A204.1 (cell line): ENCODE results near the gene COL5A1.
"Not testable (repeated sequence)": the region's sequence is repeated elsewhere in the genome, so short reads cannot be mapped to it uniquely, and the experiment has no call there.

ENCODE experiments used
- FAIRE-seq: peaks from 2 replicates; lab custom pipeline; 2012; peaks lifted over from hg19 to GRCh38; lab: Jason Lieb, UNC

Gene COL5A1

DNA sequence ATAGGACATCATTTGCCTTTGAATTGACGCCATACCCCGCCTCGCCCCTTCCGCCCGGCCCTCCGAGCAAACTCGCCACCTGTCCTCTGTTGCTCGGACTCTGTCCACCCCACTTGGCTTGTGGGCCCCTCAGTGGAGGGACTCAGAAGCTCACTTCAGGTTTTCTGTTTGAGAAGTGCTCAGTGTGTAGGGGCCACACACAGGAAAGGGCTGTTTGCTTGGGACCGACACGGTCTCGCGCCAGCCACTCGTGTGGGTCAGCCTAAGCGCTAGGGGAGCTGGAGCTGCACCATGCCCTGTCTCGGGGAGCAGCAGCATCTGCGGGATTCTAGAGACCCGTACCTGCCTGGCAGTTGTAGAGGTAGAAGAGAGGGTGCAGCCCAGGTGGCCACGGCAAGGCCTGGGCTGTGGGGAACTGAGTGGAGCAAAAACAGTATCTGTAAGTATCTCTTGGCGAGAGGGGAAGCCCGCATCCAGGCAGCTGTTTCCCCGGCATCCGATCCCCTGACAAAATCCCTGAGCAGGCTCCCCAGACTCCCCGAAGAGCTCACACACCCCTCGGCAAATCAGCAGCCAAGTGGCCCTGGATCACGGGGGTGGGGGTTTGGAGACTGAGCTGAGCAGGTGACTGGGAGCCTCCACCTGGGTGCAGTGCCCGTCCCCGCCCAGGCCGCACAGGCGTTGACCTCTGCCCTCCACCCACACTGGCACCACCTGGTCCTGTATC, 52.2 kb downstream of the COL5A1 start:
- FAIRE-seq, result no peak

GRCh38 chr9:134694368-134694665, 52.7 kb downstream of the COL5A1 start:
- FAIRE-seq, result no peak

DNA sequence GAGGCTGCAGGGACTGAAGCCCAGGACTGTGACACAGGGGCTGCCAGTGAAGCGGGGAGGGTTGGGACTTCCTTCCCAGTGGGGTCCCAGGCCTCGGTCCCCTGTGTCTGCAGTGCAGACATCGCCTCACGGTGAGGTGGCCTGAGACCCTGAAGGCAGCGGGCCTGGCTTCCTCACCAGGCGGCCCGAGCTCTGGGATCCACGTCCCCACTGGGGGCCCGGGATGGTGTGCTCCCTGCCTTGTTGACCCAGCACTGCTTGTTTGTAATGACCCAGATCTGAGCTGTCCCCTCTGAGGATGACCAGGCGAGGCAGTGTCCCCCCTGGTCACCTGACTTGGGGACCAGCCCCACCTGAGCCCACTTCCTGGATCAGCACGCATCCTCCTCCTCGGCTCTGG, 53.1 kb downstream of the COL5A1 start:
- no peak for FAIRE-seq

DNA sequence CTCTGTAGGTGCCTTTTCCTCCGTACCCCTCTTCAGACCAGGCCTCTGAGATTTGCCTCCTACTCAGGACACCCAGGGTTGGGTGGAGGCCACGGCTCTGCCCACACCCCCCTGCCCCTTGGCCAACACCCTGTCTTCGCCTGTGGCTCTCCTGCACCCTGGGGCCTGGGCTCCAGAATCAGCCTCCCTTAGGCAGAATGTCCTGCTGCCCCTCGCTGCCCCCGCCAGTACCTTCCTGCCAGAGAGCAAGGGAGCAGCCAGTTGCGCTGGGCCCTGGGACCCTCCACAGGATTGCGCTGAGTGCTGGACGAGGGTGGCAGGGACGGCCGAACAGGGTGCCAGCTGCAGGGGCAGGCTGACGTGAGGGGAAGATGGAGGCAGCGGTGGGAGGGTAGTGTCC, 53.5 kb downstream of the COL5A1 start:
- no peak for FAIRE-seq

GRCh38 chr9:134696433-134696832, 54.8 kb downstream of the COL5A1 start:
- no peak for FAIRE-seq

DNA sequence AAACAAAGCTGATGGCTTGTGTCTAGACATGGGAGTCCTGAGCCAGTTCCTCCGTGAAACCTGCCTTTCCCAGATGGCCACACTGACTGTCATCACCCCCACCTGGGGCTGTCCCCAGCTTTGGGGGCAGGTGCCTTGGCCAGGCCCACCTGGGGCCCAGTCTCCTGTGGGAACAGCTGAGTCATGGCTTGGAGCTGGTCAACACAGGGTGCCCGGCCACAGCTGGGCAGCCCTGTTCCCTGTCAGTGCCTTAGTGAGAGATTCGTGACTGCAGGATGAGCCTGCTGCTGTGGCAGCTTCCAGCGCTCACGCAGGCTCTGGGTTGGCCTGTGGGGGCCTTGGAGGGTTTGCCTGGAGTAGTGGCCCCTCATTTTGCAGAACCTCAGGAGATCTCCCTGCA, 56.5 kb downstream of the COL5A1 start:
- FAIRE-seq, result no peak

DNA sequence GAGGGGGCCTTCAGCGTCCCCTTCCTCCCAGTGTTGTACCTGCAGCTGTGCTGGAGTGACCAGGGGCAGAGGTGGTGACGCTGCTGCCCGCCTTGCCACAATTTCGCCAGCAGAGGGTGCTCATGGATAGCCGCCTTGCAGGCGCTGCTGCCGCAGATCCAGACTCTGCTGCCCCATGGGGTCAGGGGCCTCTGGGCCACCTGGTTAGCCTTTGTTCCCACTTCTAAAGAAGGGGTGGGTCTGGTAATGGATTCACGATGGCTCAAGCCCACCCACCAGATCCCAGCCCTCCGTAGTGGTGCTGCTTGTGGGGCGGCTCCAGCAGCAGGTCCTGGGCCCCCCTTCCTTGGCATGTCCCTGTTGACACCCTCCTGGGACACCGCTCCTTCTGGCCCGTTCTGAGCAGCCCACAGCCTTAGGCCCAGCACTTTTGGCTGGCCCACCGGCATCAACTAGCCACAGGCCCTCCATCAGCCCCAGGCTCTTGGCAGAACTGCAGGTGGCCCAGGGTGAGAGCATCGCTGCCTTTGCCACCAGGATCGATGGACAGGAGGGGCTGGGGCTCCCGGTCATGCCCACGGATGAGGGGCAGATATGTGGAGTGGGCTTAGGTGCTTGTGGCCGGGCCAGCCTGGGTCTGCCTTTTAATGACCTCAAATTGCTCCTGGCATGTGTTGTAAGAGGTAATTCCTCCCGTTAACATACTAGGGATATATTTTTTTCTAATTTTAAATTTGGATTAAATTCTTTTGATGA, 57.2 kb downstream of the COL5A1 start:
- no peak for FAIRE-seq

DNA sequence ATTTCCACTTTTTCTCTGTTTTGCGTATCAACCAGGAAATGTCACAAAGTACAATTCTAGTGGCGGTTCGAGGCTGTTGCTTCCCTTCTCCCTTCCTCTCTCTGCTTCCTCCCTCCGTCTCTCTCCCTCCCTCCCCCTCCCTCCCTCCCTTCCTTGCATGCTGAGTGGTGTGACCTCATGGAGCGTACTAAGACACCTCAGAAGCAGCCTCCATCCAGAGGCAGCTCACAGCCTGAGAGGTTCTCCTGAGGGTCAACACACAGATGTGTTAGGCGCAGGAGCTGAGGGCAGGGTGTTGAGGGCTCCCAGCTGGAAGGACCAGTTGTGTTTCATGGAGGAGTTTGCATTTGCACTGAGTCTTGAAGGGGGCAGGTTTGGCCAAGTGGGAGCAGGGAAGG, 57.7 kb downstream of the COL5A1 start:
- FAIRE-seq, result no peak

DNA sequence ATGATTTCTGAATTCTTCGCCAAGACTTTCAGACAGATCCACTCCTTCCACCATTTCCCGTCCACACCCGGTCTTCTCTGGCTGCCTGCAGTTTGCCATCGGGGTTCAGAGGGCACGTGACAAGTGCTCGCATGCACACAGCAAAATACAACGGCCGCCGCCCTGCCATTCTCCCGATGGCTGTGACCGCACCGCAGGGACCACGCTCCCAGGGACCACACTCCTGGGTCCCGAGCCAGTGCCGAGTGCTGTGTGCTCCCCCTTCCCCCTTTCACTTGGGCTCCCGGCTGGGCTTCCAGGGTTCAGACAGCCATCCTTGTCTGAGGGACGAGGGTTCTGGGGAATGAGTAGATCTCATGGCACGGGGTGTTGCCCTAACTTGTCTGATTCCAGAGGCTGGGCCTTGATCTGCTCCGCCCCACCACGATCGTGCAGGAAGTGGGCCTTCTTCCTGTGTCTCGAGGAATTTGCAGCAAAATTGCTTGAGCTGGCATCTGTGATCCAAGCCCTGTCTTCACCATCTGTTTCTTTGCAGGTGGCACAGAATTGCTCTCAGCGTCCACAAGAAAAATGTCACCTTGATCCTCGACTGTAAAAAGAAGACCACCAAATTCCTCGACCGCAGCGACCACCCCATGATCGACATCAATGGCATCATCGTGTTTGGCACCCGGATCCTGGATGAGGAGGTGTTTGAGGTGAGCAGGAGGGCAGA, 59.2 kb downstream of the COL5A1 start:
- FAIRE-seq, result no peak

DNA sequence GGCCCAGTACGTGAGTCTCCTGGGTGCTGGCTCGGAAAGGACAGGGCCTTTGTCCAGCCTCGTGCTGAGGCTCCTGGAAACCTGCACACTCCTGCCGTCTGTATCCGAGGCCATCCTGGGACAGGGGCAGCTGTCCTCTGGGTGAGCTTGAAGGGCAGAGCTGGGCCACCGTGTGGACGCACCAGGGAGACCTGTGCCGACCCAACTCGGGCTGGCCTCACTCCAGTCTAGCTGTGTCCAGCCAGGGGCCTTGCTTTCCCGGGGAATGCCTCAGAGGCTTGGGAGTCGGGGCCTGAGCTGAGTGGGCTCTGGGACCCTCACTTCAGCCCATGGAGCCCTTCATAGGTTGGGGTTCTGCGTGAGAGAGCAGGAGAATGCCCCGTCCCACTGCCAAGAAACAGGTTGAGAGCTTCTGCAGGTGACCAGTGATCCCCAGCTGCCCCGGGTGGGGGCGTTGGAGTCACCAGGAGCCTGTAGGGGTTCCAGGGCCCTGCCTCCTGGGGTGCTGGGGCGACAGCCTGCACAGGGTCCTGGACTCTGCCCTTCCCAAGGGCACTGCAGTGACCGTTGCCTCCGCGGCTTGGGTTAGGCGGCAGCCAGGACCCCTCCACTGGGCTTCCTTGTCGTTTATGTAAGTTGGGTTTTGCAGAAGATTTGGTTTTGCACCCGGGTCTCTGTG, 60.1 kb downstream of the COL5A1 start:
- no peak for FAIRE-seq

DNA sequence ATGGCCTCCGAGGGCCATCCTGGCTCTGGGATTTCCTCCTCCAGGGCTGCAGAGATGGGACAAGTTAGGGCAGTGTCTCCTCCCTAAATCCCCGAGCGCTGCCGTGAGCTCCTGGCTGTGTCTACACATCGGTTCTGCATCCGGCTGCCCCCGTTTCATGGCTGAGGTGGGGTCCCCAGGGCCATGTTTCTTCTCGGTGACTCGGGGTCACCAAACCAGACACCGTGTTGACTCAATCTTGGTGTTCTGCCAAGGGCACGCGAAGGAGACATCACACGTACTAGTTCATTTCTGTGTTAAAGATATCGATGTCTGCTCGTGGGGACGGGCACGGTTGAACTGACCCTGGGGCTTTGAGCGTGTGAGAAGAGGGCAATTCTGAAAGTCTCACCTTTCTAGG, 60.7 kb downstream of the COL5A1 start:
- FAIRE-seq, result no peak

DNA sequence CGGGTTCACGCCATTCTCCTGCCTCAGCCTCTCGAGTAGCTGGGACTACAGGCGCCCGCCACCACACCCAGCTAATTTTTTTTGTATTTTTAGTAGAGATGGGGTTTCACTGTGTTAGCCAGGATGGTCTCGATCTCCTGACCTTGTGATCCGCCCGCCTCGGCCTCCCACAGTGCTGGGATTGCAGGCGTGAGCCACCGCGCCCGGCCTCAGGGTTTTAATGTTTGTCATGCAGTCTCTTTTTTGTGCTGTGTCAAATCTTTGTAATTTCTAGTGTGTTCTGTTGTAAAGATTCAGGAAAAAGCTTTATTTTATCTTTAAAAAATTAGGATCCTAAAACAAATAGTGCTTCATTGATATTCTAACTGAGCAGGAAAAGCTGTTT, 62.1 kb downstream of the COL5A1 start:
- not testable (repeated sequence) for FAIRE-seq

GRCh38 chr9:134704498-134704897, 62.9 kb downstream of the COL5A1 start:
- FAIRE-seq, result no peak

GRCh38 chr9:134705786-134706185, 64.2 kb downstream of the COL5A1 start:
- no peak for FAIRE-seq

- FAIRE-seq, result no peak
Observed at GRCh38 chr9:134706522-134706921, 64.9 kb downstream of the COL5A1 start.

GRCh38 chr9:134707031-134707680, 65.6 kb downstream of the COL5A1 start:
- no peak for FAIRE-seq

DNA sequence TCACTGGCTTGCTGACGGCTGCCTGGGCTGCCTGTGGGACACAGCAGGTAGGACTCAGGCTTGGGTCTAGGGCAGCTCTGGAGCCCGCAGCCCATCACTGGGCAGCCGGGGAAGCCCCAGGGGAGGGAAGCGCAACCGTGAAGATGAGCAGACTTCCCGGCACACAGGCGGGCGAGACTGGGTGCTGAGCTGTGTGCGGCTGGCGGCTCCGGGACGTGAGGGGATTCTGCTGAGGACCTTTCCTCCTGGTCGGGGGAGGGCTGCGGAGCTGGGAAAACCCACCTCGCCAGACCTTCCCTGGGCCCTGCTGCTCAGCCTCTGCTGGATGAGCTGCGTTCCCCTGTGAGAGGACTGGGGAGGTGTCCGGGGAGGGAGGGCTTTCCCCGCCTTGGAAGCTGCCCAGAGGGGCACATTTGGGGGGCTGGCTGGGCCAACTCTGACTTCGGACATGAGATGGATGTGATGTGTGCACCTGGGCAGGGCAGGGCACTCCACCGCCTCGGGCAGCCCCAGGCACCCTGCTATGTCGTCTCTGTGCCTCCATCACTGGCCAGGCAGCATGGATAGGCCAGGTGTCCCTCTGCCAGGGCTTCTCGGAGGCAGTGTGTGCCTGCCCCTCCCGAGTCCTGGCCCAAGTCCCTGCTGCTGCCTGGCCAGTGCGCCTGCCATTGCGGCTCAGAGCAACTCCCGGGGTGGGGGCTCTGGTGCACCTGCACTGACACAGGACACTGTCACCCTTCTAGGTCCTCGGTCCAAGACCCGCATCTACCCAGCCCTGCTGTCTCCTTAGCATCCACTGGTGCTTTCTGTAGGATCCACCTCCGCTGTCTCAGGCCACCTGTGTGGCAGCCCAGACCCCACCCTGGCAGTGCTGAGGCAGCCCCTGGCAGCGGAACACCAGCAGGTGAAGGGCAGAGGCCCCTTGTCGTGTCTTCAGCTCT, 66.4 kb downstream of the COL5A1 start:
- FAIRE-seq, result no peak

DNA sequence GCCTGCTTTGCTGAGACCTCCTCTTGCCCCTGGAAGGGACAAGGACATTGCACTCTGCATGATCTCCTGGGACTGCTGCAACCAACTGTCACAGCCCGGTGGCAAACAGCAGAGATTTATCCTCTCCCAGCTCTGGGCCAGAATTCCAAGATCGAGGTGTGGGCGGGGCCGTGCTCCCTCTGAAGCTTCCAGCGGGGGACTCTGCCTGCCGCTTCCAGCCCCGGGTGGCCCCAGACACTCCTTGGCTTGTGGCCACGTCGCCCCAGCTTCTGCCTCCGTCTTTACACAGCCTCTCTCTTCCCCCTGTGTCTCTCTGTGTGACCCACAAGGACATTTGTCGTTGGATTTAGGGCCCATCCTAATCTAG, 67.1 kb downstream of the COL5A1 start:
- no peak for FAIRE-seq

GRCh38 chr9:134709512-134710270, 68.1 kb downstream of the COL5A1 start:
- no peak for FAIRE-seq

DNA sequence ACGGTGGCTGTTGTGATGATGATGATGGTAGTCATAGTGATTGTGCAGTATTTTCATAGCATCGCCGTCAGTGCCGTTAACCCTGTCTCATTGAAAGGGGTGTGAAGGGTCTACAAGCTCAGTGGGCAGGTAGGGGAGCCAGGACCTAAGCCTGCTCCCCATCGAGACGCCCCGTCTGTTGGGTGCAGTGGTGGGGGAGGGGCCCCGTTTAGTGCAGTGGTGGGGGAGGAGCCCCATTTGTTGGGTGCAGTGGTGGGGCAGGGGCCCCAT, 68.6 kb downstream of the COL5A1 start:
- no peak for FAIRE-seq

GRCh38 chr9:134710901-134711300, 69.3 kb downstream of the COL5A1 start:
- no peak for FAIRE-seq
